Measurements from ENCODE around the gene BICRA.

- TF ChIP-seq CTCF (IDR thresholded peaks at IDR 0.05; ENCODE audit: poor library complexity) (no peak), EZH2phosphoT487 (IDR thresholded peaks at IDR 0.05; ENCODE audit: low read depth, severe bottlenecking, unreplicated experiment) (no peak)
Measured at GRCh38 chr19:47730521-47730889, 121.6 kb downstream of the BICRA start.

All from hepatocyte (in vitro differentiated cells).